ENCODE results near the gene ZFP28. TPM values are rescaled to one million over a fixed set of nuclear protein-coding genes. Genes with fewer than 3 reads are reported as not detected.

Gene ZFP28
- total RNA-seq, 4 donors from 2014 or later = 6.1 to 45.3 (median 17.7) TPM

DNA sequence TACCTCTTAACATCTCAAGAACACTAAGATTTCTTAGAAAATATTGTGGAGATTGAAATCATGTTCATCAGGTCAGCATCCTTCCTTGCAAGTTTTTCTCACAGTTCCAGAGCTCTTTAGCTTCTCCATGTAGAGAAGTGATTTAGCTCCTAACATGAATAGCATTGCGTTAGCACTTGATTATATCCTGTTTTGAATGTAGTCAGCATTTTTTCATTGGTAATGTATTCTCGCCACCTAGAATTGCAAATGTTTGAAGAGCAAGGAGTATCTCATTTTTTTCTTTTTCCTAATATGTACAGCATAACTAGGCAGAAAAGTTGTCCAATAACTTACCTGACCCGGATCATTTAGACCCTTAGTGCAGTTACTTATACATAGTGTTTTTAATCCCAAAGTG is 35.2 kb downstream of the ZFP28 start:
- no peak overlapping the region for H3K27ac ChIP-seq
- TF ChIP-seq, protein P1, sequence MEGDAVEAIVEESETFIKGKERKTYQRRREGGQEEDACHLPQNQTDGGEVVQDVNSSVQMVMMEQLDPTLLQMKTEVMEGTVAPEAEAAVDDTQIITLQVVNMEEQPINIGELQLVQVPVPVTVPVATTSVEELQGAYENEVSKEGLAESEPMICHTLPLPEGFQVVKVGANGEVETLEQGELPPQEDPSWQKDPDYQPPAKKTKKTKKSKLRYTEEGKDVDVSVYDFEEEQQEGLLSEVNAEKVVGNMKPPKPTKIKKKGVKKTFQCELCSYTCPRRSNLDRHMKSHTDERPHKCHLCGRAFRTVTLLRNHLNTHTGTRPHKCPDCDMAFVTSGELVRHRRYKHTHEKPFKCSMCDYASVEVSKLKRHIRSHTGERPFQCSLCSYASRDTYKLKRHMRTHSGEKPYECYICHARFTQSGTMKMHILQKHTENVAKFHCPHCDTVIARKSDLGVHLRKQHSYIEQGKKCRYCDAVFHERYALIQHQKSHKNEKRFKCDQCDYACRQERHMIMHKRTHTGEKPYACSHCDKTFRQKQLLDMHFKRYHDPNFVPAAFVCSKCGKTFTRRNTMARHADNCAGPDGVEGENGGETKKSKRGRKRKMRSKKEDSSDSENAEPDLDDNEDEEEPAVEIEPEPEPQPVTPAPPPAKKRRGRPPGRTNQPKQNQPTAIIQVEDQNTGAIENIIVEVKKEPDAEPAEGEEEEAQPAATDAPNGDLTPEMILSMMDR (IDR thresholded peaks at IDR 0.05) = no peak
- no peak for TF ChIP-seq POLR2A (IDR thresholded peaks at IDR 0.05)
- H3K4me1 ChIP-seq = no peaks in the 10 kb centered on the region
- H3K9me3 ChIP-seq = peaks cover 24 to 79% of the 10 kb centered on the region in 2 donors
- no peaks in the 10 kb centered on the region for H3K36me3 ChIP-seq
- intact Hi-C loops (cut with DNase I; ENCODE audit: low total_unique reads) = no loop called here
- DNase-seq = no peak
- H3K27me3 ChIP-seq = no peaks in the 10 kb centered on the region
- H3K4me3 ChIP-seq = no peak overlapping the region

- DNase-seq = no peak
- Histone ChIP-seq H3K4me1 (no peaks in the 10 kb centered on the region), H3K27me3 (no peaks in the 10 kb centered on the region), H3K27ac (no peak overlapping the region), H3K36me3 (peaks cover 0 to 2% of the 10 kb centered on the region in 2 donors), H3K9me3 (peaks cover 24 to 96% of the 10 kb centered on the region in 2 donors), H3K4me3 (no peak overlapping the region)
- intact Hi-C loops (cut with DNase I; ENCODE audit: low total_unique reads) = no loop called here
- TF ChIP-seq POLR2A (IDR thresholded peaks at IDR 0.05) = no peak
- TF ChIP-seq, protein P1 (IDR thresholded peaks at IDR 0.05) = no peak
These were observed 39.2 kb downstream of the ZFP28 start for GRCh38 chr19:56577719-56578602.

- Histone ChIP-seq H3K36me3 (no peaks in the 10 kb centered on the region), H3K27me3 (no peaks in the 10 kb centered on the region), H3K9me3 (peaks cover 0 to 5% of the 10 kb centered on the region in 2 donors), H3K4me1 (no peaks in the 10 kb centered on the region), H3K4me3 (peak overlapping the region; percentile 82 to 92), H3K27ac (peak overlapping the region in 1 of 2 donors; percentile 70)
- intact Hi-C loops (cut with DNase I; ENCODE audit: low total_unique reads) = no loop called here
- DNase-seq = no peak
- TF ChIP-seq, protein P1 (IDR thresholded peaks at IDR 0.05) = no peak
- no peak for TF ChIP-seq POLR2A (IDR thresholded peaks at IDR 0.05)
These were observed 55.7 kb downstream of the ZFP28 start for GRCh38 chr19:56594446-56594782.

DNA sequence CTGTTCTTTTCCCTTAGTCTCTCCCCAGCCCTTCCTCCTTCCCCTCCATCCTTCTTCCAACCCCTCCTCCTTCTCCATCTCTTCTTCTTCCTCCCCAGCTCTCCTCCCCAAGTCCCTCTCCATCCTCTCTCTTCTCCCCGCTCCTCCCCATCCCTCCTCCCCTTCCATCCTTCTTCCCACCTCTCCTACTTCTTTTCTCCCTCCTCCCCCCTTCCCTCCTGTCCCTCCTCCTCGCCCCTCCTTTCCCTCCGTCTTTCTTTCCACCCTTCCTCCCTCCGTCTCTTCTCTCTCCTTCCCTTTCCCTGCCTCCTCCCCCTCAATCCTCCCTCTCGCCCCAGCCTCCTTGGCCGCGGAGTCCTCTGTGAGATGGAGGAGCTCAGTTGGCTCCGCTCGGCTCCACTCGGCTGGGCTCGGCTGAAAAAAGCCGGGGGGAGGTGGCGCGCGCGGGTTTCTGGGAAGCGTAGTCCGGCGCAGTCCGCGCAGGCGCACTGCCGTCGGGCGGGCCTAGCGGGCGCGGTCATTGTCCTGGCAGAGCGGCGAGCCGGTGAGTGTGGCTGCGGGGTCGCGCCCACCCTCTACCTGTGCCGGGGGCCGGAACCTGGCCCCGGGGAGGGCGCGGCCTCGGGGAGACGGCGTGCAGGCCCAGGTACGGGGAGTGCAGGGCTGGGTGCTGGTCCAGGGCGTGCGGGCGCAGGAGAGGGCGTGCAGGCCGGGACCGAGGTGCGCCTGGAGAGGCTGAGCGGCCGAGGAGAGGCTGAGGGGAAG is 56.2 kb downstream of the ZFP28 start, which contains the start of gene ZNF71:
TSS of gene ZNF71 (plus strand) at position 520 of the 765 bp plus-strand sequence. CDS start 6,257 bp downstream, outside the sequence.
- intact Hi-C loops (cut with DNase I; ENCODE audit: low total_unique reads) = no loop called here
- Histone ChIP-seq H3K27me3 (no peaks in the 10 kb centered on the region), H3K9me3 (peaks cover 0 to 5% of the 10 kb centered on the region in 2 donors), H3K4me1 (no peaks in the 10 kb centered on the region), H3K4me3 (peak within 1 kb of the TSS; percentile 82 to 92), H3K36me3 (no peaks in the 10 kb centered on the region), H3K27ac (peak within 1 kb of the TSS; percentile 70 to 77)
- TF ChIP-seq POLR2A (IDR thresholded peaks at IDR 0.05) = peak; percentile 24 to 38
- TF ChIP-seq, protein P1 (IDR thresholded peaks at IDR 0.05) = no peak
- DNase-seq = peak; percentile 89 to 90

GRCh38 chr19:56595548-56595899 is 56.8 kb downstream of the ZFP28 start:
- no peaks in the 10 kb centered on the region for H3K36me3 ChIP-seq
- DNase-seq = no peak
- H3K27ac ChIP-seq = peak overlapping the region; percentile 70 to 77
- intact Hi-C loops (cut with DNase I; ENCODE audit: low total_unique reads) = no loop called here
- peaks cover 0 to 5% of the 10 kb centered on the region in 2 donors for H3K9me3 ChIP-seq
- TF ChIP-seq, protein P1 (IDR thresholded peaks at IDR 0.05) = no peak
- no peak for TF ChIP-seq POLR2A (IDR thresholded peaks at IDR 0.05)
- no peaks in the 10 kb centered on the region for H3K27me3 ChIP-seq
- H3K4me1 ChIP-seq = no peaks in the 10 kb centered on the region
- peak overlapping the region; percentile 82 to 92 for H3K4me3 ChIP-seq
